ENCODE data around the gene CLDN1. TPM values are rescaled to one million over a fixed set of nuclear protein-coding genes. Genes with fewer than 3 reads are reported as not detected.
A peak's percentile ranks its signal among the peaks of the same experiment; 100 is the strongest.

CLDN1 gene
- total and polyA plus RNA-seq, 2 of the 13 experiments (the other 11 are each of a cell fraction or from before 2014, with no cell fraction given) = 42.7 to 51.6 TPM

DNA sequence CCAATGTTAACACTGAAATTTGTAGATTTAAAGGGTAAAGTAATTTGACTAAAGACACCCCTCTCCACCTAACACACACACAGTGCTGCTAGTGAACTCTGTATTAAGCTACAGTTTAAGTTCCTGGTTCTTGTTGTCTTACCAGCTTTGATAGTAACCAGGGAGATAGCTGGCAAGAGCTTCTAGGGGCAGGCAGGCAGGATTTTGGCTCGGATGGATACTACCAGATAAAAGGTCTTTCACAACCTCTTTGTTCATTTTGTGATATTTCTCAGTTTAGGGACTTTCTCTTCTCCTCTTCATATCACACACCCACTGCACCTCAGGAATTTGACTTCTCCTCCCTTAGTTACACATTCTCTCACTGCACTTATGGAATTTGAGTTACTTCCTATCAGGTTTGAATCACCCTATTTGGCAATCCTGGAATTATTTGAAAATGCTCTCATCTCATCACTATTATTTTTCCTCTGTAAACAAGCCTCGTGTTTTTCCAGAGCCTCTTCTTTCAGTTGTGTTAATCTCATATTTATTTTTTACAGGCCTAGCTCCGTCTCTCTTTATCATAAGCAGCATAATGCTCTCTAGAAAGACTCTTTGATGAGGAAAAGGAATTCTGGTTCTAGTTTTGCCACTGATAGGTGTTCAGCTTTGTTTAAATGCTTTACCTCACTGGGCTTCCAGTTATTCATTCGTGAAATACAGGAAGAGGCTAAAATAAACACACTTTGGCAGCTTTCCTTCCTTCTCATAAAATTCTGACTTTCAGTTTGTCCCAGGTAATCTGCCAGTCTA, 23.0 kb upstream of the CLDN1 start (continued):
- TF ChIP-seq, protein P1, sequence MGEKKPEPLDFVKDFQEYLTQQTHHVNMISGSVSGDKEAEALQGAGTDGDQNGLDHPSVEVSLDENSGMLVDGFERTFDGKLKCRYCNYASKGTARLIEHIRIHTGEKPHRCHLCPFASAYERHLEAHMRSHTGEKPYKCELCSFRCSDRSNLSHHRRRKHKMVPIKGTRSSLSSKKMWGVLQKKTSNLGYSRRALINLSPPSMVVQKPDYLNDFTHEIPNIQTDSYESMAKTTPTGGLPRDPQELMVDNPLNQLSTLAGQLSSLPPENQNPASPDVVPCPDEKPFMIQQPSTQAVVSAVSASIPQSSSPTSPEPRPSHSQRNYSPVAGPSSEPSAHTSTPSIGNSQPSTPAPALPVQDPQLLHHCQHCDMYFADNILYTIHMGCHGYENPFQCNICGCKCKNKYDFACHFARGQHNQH (CRISPR knock-in tag; IDR thresholded peaks at IDR 0.05) = no peak; the same call in 1 of the 2 replicates
- no peak for TF ChIP-seq PLRG1 (conservative IDR thresholded peaks at IDR 0.05)
- no peak for TF ChIP-seq GTF2F1 (IDR thresholded peaks at IDR 0.05; ENCODE audit: low read length)
- TF ChIP-seq ZNF644 (CRISPR knock-in tag; IDR thresholded peaks at IDR 0.05; ENCODE audit: low read depth) = 0 out of 2 replicates have a peak, but pooled peaks have one; percentile 24
- no peak for TF ChIP-seq HNF1B (CRISPR knock-in tag; IDR thresholded peaks at IDR 0.05)
- TF ChIP-seq ZNF451 (CRISPR knock-in tag; IDR thresholded peaks at IDR 0.05) = no peak
- TF ChIP-seq ZFP82 (CRISPR knock-in tag; IDR thresholded peaks at IDR 0.05; ENCODE audit: borderline replicate concordance) = no peak
- no peak for TF ChIP-seq ZNF281 (CRISPR knock-in tag; IDR thresholded peaks at IDR 0.05; ENCODE audit: borderline replicate concordance)
- TF ChIP-seq ZNF510 (CRISPR knock-in tag; IDR thresholded peaks at IDR 0.05; ENCODE audit: low read depth) = no peak
- peak; percentile 54; the same call in 1 of the 2 replicates for TF ChIP-seq RFX1 (IDR thresholded peaks at IDR 0.05)
- no peak for TF ChIP-seq JDP2 (CRISPR knock-in tag; IDR thresholded peaks at IDR 0.05; ENCODE audit: borderline replicate concordance)
- TF ChIP-seq MTF1 (CRISPR knock-in tag; IDR thresholded peaks at IDR 0.05) = no peak
- TF ChIP-seq ZSCAN21 (CRISPR knock-in tag; IDR thresholded peaks at IDR 0.05; ENCODE audit: borderline replicate concordance) = no peak
- TF ChIP-seq ZNF614 (CRISPR knock-in tag; IDR thresholded peaks at IDR 0.05; ENCODE audit: borderline replicate concordance) = 0 out of 2 replicates have a peak, but pooled peaks have one; percentile 18
- TF ChIP-seq ISX (CRISPR knock-in tag; conservative IDR thresholded peaks at IDR 0.05) = no peak
- TF ChIP-seq GMEB1 (CRISPR knock-in tag; IDR thresholded peaks at IDR 0.05; ENCODE audit: borderline replicate concordance) = no peak
- TF ChIP-seq ZNF12 (CRISPR knock-in tag; IDR thresholded peaks at IDR 0.05) = no peak
- TF ChIP-seq ZNF235 (CRISPR knock-in tag; IDR thresholded peaks at IDR 0.05; ENCODE audit: borderline replicate concordance) = no peak
- TF ChIP-seq ZNF564 (CRISPR knock-in tag; IDR thresholded peaks at IDR 0.05) = peak; percentile 48; the same call in 1 of the 2 replicates
